Measurements from ENCODE around the gene GSTP1. TPM values are rescaled to one million over a fixed set of nuclear protein-coding genes. Genes with fewer than 3 reads are reported as not detected.
"Not testable (repeated sequence)": the region's sequence is repeated elsewhere in the genome, so short reads cannot be mapped to it uniquely, and the experiment has no call there.

The GSTP1 gene
- total RNA-seq, 2 experiments from 2014 or later = 195 to 198 TPM

DNA sequence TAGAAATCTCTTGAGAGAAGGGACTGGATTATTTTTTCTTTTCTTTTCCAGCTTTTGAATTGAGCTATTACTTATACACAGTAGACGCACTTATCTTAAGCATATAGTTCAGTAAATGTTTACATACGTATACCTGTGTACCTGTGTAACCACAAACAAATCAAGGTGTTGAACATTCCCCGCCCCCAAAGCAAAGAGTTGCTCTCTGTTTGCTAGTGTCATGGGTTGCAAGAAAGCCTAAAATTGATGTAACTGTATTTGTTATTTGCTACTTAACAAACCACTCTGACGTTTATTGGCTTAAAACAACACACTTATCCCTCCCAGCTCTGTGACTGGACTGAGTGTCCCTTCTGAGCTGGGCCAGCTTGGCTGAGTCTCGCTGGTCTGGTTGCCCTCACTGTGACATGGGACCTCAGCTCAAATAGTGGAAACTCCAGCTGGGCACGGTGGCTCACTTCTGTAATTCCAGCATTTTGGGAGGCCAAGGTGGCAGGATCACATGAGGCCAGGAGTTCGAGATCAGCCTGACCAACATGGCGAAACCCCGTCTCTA is 35.0 kb upstream of the GSTP1 start:
- H3K27ac Mint-ChIP-seq = no peak overlapping the region
- no peaks in the 10 kb centered on the region for H3K4me1 Mint-ChIP-seq
- no peak for DNase-seq
- CTCF ChIA-PET = interaction anchor here (1.0 to 1.2 kb wide), 2 partner anchors 81 to 203 kb away, joined by 3 read pairs; partner anchors contain the start of gene NUDT8
- H3K9me3 Mint-ChIP-seq = peaks cover 4% of the 10 kb centered on the region
- peaks cover 13% of the 10 kb centered on the region for H3K27me3 Mint-ChIP-seq
- H3K4me3 Mint-ChIP-seq = no peak overlapping the region
- POLR2A ChIA-PET = no interaction called here
- no peaks in the 10 kb centered on the region for H3K36me3 Mint-ChIP-seq (ENCODE audit: low read depth)

DNA sequence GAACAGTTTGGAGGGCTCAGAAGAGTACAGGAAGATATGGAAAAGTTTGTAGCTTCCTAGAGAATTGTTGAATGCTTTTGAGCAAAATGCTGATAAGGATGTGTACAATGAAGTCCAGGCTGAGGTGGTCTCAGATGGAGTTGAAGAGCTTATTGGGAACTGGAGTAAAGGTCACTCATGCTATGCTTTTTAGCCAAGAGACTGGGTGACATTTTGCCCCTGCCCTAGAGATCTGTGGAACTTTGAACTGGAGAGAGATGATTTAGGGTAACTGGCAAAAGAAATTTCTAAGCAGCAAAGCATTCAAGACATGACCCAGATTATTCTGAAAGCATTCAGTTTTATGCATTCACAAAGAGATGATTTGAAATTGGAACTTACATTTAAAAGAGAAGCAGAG is 32.5 kb upstream of the GSTP1 start:
- Mint-ChIP-seq H3K36me3 (ENCODE audit: low read depth) (no peaks in the 10 kb centered on the region), H3K27ac (no peak overlapping the region), H3K27me3 (peaks cover 15% of the 10 kb centered on the region), H3K4me1 (no peaks in the 10 kb centered on the region), H3K9me3 (peaks cover 4% of the 10 kb centered on the region), H3K4me3 (no peak overlapping the region)
- ChIA-PET CTCF (no interaction called here), POLR2A (no interaction called here)
- DNase-seq = no peak

DNA sequence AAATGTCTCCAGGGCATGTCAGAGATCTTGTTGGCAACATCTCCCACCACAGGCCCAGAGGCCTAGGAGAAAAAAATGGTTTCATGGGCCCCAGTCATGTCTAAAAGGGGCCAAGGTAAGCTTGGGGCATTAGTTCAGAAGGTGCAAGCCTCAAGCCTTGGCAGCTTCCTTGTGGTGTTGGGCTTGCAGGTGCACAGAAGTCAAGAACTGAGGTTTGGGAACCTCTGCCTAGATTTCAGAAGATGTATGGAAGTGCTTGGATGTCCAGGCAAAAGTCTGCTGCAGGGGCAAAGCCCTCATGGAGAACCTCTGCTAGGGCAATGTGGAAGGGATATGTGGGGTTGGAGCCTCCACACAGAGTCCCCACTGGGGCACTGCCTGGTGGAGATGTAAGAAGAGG is 31.9 kb upstream of the GSTP1 start:
- POLR2A ChIA-PET; H3K27ac Mint-ChIP-seq; H3K9me3 Mint-ChIP-seq; H3K4me1 Mint-ChIP-seq; CTCF ChIA-PET; H3K4me3 Mint-ChIP-seq; DNase-seq; H3K36me3 Mint-ChIP-seq (ENCODE audit: low read depth): not testable (repeated sequence)
- peaks cover 14% of the 10 kb centered on the region for H3K27me3 Mint-ChIP-seq

DNA sequence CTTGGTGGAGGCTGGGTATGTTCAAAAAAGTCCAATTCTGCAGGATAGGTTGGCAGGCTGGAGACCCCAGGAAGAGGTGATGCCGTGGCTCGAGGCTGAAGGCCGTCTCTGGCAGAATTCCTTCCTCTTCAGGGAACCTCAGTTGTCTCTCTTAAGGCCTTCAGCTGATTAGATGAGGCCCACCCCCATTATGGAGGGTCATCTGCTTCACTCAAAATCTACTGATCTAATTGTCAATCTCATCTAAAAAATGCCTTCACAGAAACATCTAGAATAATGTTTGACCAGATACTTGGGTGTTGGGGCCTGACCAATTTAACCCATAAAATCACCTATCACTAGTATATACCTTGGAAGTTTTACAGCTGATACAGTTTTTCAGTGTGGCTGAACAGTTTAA is 27.4 kb upstream of the GSTP1 start:
- ChIA-PET POLR2A (no interaction called here), CTCF (interaction anchor here (1.2 kb wide), 1 partner anchor 9 kb away, joined by 3 read pairs; no protein-coding TSS in a partner anchor)
- Mint-ChIP-seq H3K4me3 (no peak overlapping the region), H3K4me1 (no peaks in the 10 kb centered on the region), H3K27me3 (peaks cover 6% of the 10 kb centered on the region), H3K27ac (no peak overlapping the region), H3K36me3 (ENCODE audit: low read depth) (no peaks in the 10 kb centered on the region), H3K9me3 (peaks cover under 1% of the 10 kb centered on the region)
- no peak for DNase-seq

DNA sequence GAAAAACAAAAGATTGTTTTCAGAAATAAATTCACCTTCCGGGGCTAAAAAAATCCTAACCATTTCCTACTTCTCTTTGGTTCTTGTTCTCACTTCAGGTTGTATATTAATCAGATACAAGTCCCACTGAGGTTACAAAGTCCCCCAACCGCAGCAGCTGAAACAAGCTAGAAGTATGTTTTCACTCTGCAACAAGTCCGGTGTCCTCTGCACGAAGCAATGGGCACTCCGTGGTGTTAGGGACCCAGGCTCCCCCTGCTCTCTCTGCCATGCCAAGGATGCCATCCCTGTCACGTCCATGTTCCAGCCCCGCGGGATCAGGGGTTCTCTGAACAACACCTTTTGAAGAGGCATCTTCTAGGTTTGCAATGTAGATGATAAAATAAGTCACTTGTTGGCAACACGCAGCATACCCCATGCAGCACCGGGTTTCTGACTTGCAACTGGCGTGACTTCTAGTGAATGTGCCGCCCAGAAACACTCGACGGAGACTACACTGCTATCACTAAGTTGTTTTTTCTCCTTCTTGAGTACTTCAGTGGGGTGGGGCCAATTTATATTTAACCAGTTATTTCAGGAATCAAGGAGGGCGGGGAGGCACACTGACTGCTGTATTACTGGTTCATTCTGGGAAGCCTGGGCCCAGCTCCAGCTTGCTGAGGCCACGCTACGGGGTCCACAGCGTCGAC is 25.4 kb upstream of the GSTP1 start:
- no peak overlapping the region for H3K4me3 Mint-ChIP-seq
- no peak for DNase-seq
- no peaks in the 10 kb centered on the region for H3K36me3 Mint-ChIP-seq (ENCODE audit: low read depth)
- H3K9me3 Mint-ChIP-seq = no peaks in the 10 kb centered on the region
- H3K27me3 Mint-ChIP-seq = peaks cover 18% of the 10 kb centered on the region
- H3K27ac Mint-ChIP-seq = no peak overlapping the region
- H3K4me1 Mint-ChIP-seq = peaks cover 11% of the 10 kb centered on the region
- ChIA-PET CTCF (no interaction called here), POLR2A (no interaction called here)

DNA sequence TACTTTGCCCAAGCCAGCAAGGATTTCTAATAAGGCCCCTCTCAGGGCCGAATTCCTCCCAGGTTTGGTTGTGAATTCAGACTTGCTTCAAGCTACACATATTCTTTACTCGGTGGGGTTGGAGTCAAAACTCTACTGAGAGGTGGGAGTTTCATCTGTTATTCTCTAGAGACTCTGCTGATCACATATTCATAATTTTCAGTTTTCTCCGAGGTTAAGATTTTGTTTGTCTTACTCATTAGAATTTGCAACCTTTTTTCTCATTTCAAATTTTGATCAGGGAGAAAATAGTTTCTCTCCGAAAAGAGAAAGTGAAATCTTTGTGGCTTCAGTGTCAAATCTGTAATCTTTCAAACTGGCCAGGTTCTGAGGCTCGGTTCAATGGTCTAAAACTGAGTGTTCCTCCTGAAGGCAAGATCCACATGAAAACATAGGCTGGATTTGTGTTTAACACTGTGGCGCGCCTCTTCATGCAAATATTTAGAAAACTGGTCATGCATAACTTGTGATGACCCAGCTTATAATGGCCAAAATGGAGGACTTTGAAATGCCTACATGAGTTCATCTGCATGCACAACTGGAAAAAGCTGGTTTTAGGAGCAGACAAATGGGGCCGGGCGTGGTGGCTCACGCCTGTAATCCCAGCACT is 21.5 kb upstream of the GSTP1 start:
- ChIA-PET CTCF (no interaction called here), POLR2A (no interaction called here)
- DNase-seq = no peak
- Mint-ChIP-seq H3K9me3 (no peaks in the 10 kb centered on the region), H3K27me3 (peaks cover 26% of the 10 kb centered on the region), H3K4me1 (peaks cover 11% of the 10 kb centered on the region), H3K4me3 (no peak overlapping the region), H3K36me3 (ENCODE audit: low read depth) (no peaks in the 10 kb centered on the region), H3K27ac (no peak overlapping the region)

DNA sequence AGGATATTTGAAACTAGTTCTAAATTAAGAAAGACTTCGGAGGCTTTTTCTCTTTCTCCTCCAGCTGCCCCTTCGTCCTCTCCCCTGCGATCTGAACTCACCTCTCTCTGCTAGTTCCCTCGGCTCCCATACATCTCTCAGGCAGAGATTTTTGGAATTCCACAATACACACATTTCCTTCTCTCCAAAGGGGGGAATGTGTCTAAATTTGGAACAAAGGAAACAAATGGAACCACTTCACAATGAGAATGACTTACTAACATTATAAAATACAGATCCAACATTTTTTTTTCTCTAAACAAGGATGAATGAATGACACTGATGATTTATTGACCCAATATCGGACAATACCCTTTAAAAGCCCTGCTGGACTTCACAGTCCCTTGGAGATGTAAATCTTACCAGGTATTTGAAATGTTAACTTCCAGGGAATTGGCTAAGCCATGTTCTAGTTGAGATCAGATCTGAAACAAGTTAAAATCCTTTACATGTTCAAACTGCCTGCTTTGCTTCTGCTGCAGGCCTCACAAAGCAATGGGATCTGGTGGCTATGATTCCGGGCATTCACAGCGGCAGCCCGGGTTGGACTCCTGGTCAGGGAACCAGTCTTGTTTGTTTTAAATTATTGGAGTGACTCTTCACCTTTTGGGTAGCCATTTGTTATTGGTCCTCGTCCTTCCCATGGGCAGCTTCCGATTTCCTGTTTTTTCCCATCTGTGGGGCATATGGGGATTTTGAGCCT is 20.5 kb upstream of the GSTP1 start:
- peaks cover 11% of the 10 kb centered on the region for H3K4me1 Mint-ChIP-seq
- peaks cover 28% of the 10 kb centered on the region for H3K27me3 Mint-ChIP-seq

DNA sequence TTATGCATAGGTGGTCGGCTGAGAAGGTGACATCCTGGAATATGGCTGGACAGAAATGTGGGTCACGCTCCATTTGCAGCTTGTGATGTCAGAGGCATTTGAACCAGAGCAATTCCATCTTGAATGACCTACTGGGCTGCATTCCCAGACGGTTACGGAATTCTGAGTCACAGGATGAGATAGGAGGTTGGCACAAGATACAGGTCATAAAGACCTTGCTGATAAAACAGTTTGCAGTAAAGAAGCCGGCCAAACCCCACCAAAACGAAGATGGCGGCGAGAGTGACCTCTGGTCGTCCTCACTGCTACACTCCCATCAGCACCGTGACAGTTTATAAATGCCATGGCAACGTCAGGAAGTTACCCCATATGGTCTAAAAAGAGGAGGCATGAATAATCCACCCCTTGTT is 19.9 kb upstream of the GSTP1 start:
- H3K36me3 Mint-ChIP-seq (ENCODE audit: low read depth); DNase-seq; POLR2A ChIA-PET; H3K9me3 Mint-ChIP-seq; CTCF ChIA-PET; H3K4me3 Mint-ChIP-seq; H3K27ac Mint-ChIP-seq: not testable (repeated sequence)
- H3K27me3 Mint-ChIP-seq = peaks cover 28% of the 10 kb centered on the region
- H3K4me1 Mint-ChIP-seq = peaks cover 11% of the 10 kb centered on the region

More for the DNA sequence above, 20.5 kb upstream of the GSTP1 start:
- Mint-ChIP-seq H3K27ac (no peak overlapping the region), H3K4me3 (no peak overlapping the region), H3K9me3 (no peaks in the 10 kb centered on the region), H3K36me3 (ENCODE audit: low read depth) (no peaks in the 10 kb centered on the region)
- ChIA-PET POLR2A (no interaction called here), CTCF (no interaction called here)
- no peak for DNase-seq

DNA sequence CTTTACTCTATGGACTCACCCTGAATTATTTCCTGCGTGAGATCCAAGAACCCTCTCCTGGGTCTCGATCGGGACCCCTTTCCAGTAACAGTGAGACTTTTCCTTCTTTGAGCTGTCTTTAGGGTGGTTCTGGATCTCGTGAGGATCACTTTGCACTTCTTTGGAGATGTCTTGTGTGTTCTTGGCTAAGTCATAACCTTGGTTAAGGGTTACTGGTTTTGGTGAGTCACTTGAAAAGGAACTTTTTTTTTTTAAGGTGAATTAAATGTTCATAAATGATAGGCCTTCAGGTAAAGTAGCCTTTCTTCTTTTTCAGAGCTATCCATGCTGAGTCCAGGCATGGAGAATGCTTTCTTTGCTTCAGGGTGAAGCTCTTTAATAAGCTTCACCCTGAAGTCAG is 19.4 kb upstream of the GSTP1 start:
- ChIA-PET CTCF (no interaction called here), POLR2A (no interaction called here)
- H3K9me3 Mint-ChIP-seq = no peaks in the 10 kb centered on the region

DNA sequence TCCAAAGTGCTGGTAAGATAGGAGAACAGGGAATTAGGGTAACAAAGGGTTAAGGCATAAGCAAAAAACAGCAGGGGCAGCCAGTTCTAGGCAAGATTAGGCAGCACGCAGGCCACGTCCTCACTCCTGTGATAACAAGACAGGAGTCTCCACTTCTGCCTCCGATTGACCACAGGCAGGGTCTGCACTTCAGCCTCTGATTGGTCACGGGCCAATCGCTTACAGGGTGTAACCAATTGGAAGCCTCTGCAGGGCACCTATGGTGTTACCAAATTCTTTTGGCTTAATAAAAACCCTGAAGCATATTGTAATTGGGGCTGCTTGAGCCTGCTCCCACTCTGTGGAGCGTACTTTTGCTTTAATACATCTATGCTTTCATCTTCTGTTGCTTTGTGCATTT is 12.2 kb upstream of the GSTP1 start:
- peaks cover 19% of the 10 kb centered on the region for H3K27me3 Mint-ChIP-seq
- H3K9me3 Mint-ChIP-seq = no peaks in the 10 kb centered on the region
- no peak for DNase-seq
- H3K4me3 Mint-ChIP-seq = no peak overlapping the region
- no peaks in the 10 kb centered on the region for H3K4me1 Mint-ChIP-seq
- ChIA-PET POLR2A (no interaction called here), CTCF (interaction anchor here (1.2 kb wide), 1 partner anchor 34 kb away, joined by 3 read pairs; no protein-coding TSS in a partner anchor)
- H3K27ac Mint-ChIP-seq = no peak overlapping the region
- no peaks in the 10 kb centered on the region for H3K36me3 Mint-ChIP-seq (ENCODE audit: low read depth)

More for the DNA sequence above, 19.4 kb upstream of the GSTP1 start:
- H3K4me1 Mint-ChIP-seq = peaks cover 11% of the 10 kb centered on the region
- H3K27ac Mint-ChIP-seq = no peak overlapping the region
- no peaks in the 10 kb centered on the region for H3K36me3 Mint-ChIP-seq (ENCODE audit: low read depth)
- no peak for DNase-seq
- peaks cover 28% of the 10 kb centered on the region for H3K27me3 Mint-ChIP-seq
- no peak overlapping the region for H3K4me3 Mint-ChIP-seq

DNA sequence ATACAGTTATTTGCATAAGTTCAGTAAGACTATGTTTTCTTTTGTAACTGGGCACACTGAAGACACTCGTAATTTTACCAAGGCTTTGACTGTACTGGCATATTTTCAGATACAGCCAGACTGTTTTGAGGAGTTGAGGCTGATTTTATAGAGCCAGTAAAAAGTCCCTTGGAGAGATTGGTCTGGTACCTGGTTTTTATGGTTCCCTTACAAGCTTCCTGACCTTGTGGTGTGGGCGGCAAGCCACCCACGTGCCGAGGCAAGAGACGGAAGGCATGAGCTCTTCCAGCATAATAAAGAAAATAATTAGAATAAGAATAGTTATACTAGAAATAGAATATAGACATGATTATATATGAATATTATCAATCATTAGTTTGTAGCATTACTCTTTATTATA is 11.3 kb upstream of the GSTP1 start:
- H3K9me3 Mint-ChIP-seq = no peaks in the 10 kb centered on the region
- POLR2A ChIA-PET = interaction anchor here (0.6 kb wide), 1 partner anchor 71 kb away, joined by 3 read pairs; no protein-coding TSS in a partner anchor
- H3K27ac Mint-ChIP-seq = no peak overlapping the region

DNA sequence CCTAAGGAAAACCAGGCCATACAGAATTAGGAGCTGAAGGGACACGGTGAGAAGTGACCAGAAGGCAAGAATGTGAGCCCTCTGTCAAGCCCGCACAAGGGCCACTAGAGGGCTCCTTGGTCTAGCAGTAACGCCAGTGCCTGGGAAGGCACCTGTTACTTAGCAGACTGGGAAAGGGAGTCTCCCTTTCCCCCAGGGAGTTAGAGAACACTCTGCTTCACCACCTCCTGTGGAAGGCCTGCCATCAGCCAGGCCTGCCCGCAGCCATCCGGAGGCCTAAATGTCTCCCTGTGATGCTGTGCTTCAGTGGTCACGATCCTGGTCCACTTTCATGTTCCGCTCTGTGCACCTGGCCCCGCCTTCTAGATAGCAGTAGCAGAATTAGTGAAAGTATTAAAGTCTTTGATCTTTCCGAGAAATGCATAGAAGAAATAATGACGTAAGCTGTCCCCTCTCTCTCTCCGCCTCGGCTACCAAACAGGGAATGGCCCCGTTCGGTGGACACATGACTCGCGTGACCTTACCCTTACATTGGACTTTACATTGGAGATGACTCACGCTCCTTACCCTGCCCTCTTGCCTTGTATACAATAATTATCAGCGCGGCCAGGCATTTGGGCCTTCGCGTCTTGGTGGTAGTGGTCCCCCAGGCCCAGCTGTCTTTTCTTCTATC is 10.7 kb upstream of the GSTP1 start:
- peaks cover 17% of the 10 kb centered on the region for H3K27me3 Mint-ChIP-seq
- peak; percentile 41 for DNase-seq
- no peaks in the 10 kb centered on the region for H3K9me3 Mint-ChIP-seq
- H3K4me3 Mint-ChIP-seq = no peak overlapping the region
- POLR2A ChIA-PET = interaction anchor here (0.6 kb wide), 1 partner anchor 70 kb away, joined by 3 read pairs; no protein-coding TSS in a partner anchor
- H3K36me3 Mint-ChIP-seq (ENCODE audit: low read depth) = no peaks in the 10 kb centered on the region
- H3K27ac Mint-ChIP-seq = no peak overlapping the region
- CTCF ChIA-PET = interaction anchor here (0.6 to 1.2 kb wide), 4 partner anchors 12 to 227 kb away, joined by 3 read pairs; no protein-coding TSS in a partner anchor
- no peaks in the 10 kb centered on the region for H3K4me1 Mint-ChIP-seq

More for the DNA sequence above, 11.3 kb upstream of the GSTP1 start:
- H3K4me3 Mint-ChIP-seq = no peak overlapping the region
- DNase-seq = no peak
- CTCF ChIA-PET = interaction anchor here (0.6 to 1.2 kb wide), 4 partner anchors 12 to 226 kb away, joined by 3 read pairs; no protein-coding TSS in a partner anchor
- peaks cover 19% of the 10 kb centered on the region for H3K27me3 Mint-ChIP-seq
- no peaks in the 10 kb centered on the region for H3K36me3 Mint-ChIP-seq (ENCODE audit: low read depth)
- no peaks in the 10 kb centered on the region for H3K4me1 Mint-ChIP-seq

DNA sequence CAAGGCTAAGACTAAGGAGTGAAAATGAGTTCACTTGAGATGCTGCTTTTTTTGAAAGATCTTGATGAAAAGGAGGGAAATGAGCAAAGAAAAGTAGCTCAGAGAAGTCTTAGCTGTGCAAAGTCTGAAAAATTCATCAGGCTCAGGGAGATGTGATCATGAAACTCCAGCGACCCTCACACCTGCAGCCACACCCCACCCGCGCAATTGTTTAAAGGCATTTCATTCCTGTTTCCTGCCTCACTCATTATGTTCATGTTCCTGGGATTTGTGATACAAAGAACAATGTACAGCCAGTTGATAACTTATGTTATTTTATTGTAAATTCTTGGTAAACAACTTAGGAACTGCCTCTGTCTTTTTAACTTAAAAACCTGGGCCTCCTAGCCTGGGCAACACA is 8.7 kb upstream of the GSTP1 start:
- no peak for DNase-seq
- ChIA-PET CTCF (no interaction called here), POLR2A (no interaction called here)
- peaks cover 30% of the 10 kb centered on the region for H3K27me3 Mint-ChIP-seq
- no peaks in the 10 kb centered on the region for H3K9me3 Mint-ChIP-seq
- peaks cover 12% of the 10 kb centered on the region for H3K4me1 Mint-ChIP-seq
- no peak overlapping the region for H3K4me3 Mint-ChIP-seq
- H3K36me3 Mint-ChIP-seq (ENCODE audit: low read depth) = no peaks in the 10 kb centered on the region
- H3K27ac Mint-ChIP-seq = no peak overlapping the region
